Liver (tissue), 9 donors: Measurements from ENCODE around the gene RNASEH2A. TPM values are rescaled to one million over a fixed set of nuclear protein-coding genes. Genes with fewer than 3 reads are reported as not detected.

Experiments
- DNase-seq: peaks from one replicate; pipeline ENCODE4 v3.0.0-alpha.2; 2017; ENCODE audit warnings: low spot score
- H3K27ac ChIP-seq, 2 donors: one replicate each; pipeline ENCODE4 v1.7.0; 2013; ENCODE audit warnings: inconsistent platforms in 2 of 2, low read length in 2 of 2, control low read depth in 1 of 2, low read depth in 1 of 2, mild to moderate bottlenecking in 1 of 2
- H3K27me3 ChIP-seq, 4 donors: one replicate each; pipeline versions ENCODE4 v1.6.1 to v1.7.0; 2013; ENCODE audit warnings: low read length in 3 of 4, inconsistent platforms in 1 of 4, mild to moderate bottlenecking in 1 of 4, moderate library complexity in 1 of 4; ENCODE audit not compliant: control insufficient read depth in 4 of 4, insufficient read depth in 4 of 4
- H3K36me3 ChIP-seq, 4 donors: one replicate each; pipeline versions ENCODE4 v1.6.1 to v1.7.0; 2013; ENCODE audit warnings: low read length in 3 of 4, mild to moderate bottlenecking in 3 of 4, low read depth in 1 of 4, moderate library complexity in 1 of 4; ENCODE audit not compliant: control insufficient read depth in 4 of 4, insufficient read depth in 3 of 4
- H3K4me1 ChIP-seq, 4 donors: one replicate each; pipeline versions ENCODE4 v1.6.1 to v1.7.0; 2013; ENCODE audit warnings: low read length in 3 of 4, mild to moderate bottlenecking in 3 of 4, moderate library complexity in 1 of 4; ENCODE audit not compliant: control insufficient read depth in 4 of 4, insufficient read depth in 4 of 4
- H3K4me3 ChIP-seq, 3 donors: one replicate each; pipeline versions ENCODE4 v1.6.1 to v1.7.0; 2013; ENCODE audit warnings: low read length in 3 of 3, control low read depth in 1 of 3, low read depth in 1 of 3, mild to moderate bottlenecking in 1 of 3
- H3K9ac ChIP-seq, 2 donors: one replicate each; pipeline ENCODE4 v1.7.0; 2013; ENCODE audit warnings: low read length in 2 of 2, mild to moderate bottlenecking in 2 of 2, moderate library complexity in 2 of 2, control low read depth in 1 of 2, low read depth in 1 of 2
- H3K9me3 ChIP-seq, 4 donors: one replicate each; pipeline versions ENCODE4 v1.6.1 to v1.7.0; 2013; ENCODE audit warnings: low read length in 3 of 4; ENCODE audit not compliant: control insufficient read depth in 4 of 4
- ATF3 ChIP-seq: IDR thresholded peaks from 2 replicates; pipeline ENCODE4 v1.6.1; 2016; ENCODE audit warnings: antibody characterized with exemption
- EGR1 ChIP-seq, 2 donors: IDR thresholded peaks; 2 replicates each; pipeline ENCODE4 v1.6.1; 2016 to 2018; ENCODE audit warnings: antibody characterized with exemption in 2 of 2, low read depth in 2 of 2
- FOXA1 ChIP-seq: IDR thresholded peaks from 2 replicates; pipeline ENCODE4 v1.6.1; 2016; ENCODE audit warnings: antibody characterized with exemption
- FOXA2 ChIP-seq: IDR thresholded peaks from 2 replicates; pipeline ENCODE4 v1.6.1; 2016; ENCODE audit warnings: antibody characterized with exemption
- GABPA ChIP-seq, 2 donors: IDR thresholded peaks in 1 of 2; conservative IDR thresholded peaks in 1 of 2; 2 replicates each; pipeline ENCODE4 v1.6.1; 2016; ENCODE audit warnings: antibody characterized with exemption in 2 of 2, mild to moderate bottlenecking in 1 of 2, moderate library complexity in 1 of 2
- HNF4A ChIP-seq, 2 donors: conservative IDR thresholded peaks; 2 replicates each; pipeline ENCODE4 v1.6.1; 2016; ENCODE audit warnings: antibody characterized with exemption in 2 of 2, mild to moderate bottlenecking in 2 of 2
- HNF4G ChIP-seq: IDR thresholded peaks from 2 replicates; pipeline ENCODE4 v1.6.1; 2016; ENCODE audit warnings: antibody characterized with exemption
- JUND ChIP-seq, 2 donors: IDR thresholded peaks; 2 replicates each; pipeline ENCODE4 v1.6.1; 2016; ENCODE audit warnings: antibody characterized with exemption in 2 of 2
- MAX ChIP-seq: IDR thresholded peaks from 2 replicates; pipeline ENCODE4 v1.6.1; 2016; ENCODE audit warnings: antibody characterized with exemption
- NR2F2 ChIP-seq: IDR thresholded peaks from 2 replicates; pipeline ENCODE4 v1.6.1; 2016; ENCODE audit warnings: antibody characterized with exemption
- RAD21 ChIP-seq, 2 donors: IDR thresholded peaks; 2 replicates each; pipeline ENCODE4 v1.6.1; 2016; ENCODE audit warnings: antibody characterized with exemption in 2 of 2, mild to moderate bottlenecking in 2 of 2
- REST ChIP-seq: IDR thresholded peaks from 2 replicates; pipeline ENCODE4 v1.6.1; 2016; ENCODE audit warnings: antibody characterized with exemption, mild to moderate bottlenecking
- RXRA ChIP-seq, 2 donors: IDR thresholded peaks; 2 replicates each; pipeline ENCODE4 v1.6.1; 2017 to 2018; ENCODE audit warnings: antibody characterized with exemption in 2 of 2, mild to moderate bottlenecking in 1 of 2
- SP1 ChIP-seq: IDR thresholded peaks from 2 replicates; pipeline ENCODE4 v1.6.1; 2018; ENCODE audit warnings: antibody characterized with exemption, mild to moderate bottlenecking
- TAF1 ChIP-seq: conservative IDR thresholded peaks from 2 replicates; pipeline ENCODE4 v1.6.1; 2016; ENCODE audit warnings: antibody characterized with exemption, mild to moderate bottlenecking
- YY1 ChIP-seq: IDR thresholded peaks from 2 replicates; pipeline ENCODE4 v1.6.1; 2016; ENCODE audit warnings: antibody characterized with exemption, mild to moderate bottlenecking
- WGBS: extraction: QIAGEN DNeasy Blood & Tissue Kit; methylation state at CpG from one replicate; pipeline ENCODE4 v1.1.7; 2013; 5-methylcytosine and 5-hydroxymethylcytosine counted together
- polyA plus RNA-seq, 2 donors: library from polyadenylated mRNA; stranded (reverse) in 1 of 2; unstranded in 1 of 2; fragments of 200-250 nt in 1 of 2; fragments of >200 nt in 1 of 2; fragmentation: Nextera tagmentation in 1 of 2; extraction: Ambion mirVana in 1 of 2; gene quantifications; one replicate each; pipeline versions ENCODE4 v1.2.1 to v1.2.3, GENCODE V29; 2013 to 2015
- total RNA-seq, 2 donors: library from RNA; depleted of rRNA; stranded (reverse); fragments of >200 nt; gene quantifications; one replicate each; pipeline ENCODE4 v1.2.3, GENCODE V29; 2014
- TF ChIP-seq, protein P1 (sequence below): fragments of 150-350 bp; IDR thresholded peaks from 2 replicates; pipeline ENCODE4 v1.5.1; 2017; ENCODE audit warnings: improper control_type of control experiment, low read depth, low read length; ENCODE audit not compliant: missing input control
- TF ChIP-seq, protein P2 (sequence below): IDR thresholded peaks from 2 replicates; pipeline ENCODE4 v1.6.1; 2016; ENCODE audit warnings: antibody characterized with exemption
- donor health status: healthy.
- donor health status: healthy.
- donor health status: healthy.
- donor health status: healthy.
- donor health status: healthy.

Gene RNASEH2A
- total and polyA plus RNA-seq, 4 donors, result 1.8 to 17.5 (median 3.5) TPM

DNA sequence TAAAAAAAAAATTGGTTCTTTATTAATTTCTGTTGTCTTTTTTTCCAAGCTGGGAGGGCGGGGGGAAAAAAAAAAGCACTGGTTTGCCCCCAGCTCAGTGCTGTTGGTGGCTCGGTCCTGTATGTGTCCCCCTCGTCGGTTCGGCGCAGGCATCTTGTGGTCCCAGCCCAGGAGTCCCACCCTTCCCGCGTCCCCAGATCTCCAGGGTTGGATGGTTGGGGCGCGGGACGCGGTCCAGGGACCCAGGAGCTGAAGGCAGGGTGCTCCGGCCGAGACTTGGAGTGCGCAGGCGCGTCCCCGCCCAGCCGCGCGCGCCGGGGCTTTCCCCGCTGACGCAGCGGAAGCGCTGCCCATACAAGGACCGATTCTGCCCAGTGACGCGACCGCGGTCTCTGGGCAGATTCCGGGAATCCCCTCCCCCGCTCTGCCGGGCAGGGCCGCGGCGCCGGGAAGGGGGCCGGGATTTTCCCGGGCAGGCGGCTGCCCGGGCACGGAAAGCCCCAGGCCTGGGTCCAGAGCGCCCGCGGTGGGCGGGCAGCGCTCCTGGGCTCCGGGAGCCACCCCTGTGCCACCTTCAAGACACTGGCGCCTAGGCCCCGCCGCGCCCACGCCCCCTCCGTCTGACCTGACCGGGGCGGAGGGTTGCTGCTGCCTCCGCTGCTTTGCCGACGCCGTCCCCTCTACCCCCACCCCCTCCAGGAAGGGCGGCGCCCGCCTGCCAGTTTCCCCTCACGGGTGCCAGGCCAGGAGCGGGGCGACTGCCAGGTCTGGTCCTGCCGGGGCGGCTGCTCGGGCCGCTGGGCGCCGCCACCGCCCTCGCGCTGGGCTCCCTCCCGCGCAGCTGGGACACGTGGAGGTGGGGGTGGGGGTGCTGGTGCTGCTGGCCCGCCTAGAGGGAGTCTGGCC, 12.8 kb upstream of the RNASEH2A start:
- WGBS, result under 1% methylated on average over 81 of the region's 81 CpGs
- H3K27ac ChIP-seq, result peak overlapping the region; percentile 98 to 99
- H3K9me3 ChIP-seq, result no peaks in the 10 kb centered on the region
- H3K4me1 ChIP-seq, result peaks cover 2 to 33% (median 21%) of the 10 kb centered on the region in 4 donors
- no peaks in the 10 kb centered on the region for H3K27me3 ChIP-seq
- peak overlapping the region; percentile 98 to 100 for H3K9ac ChIP-seq
- TF ChIP-seq ATF3 (no peak), FOXA2 (peak; percentile 13), EGR1 (IDR thresholded peaks at IDR 0.05; ENCODE audit: low read depth in 2 of 2) (peak; percentile 70 to 75), TAF1 (peak; percentile 59), NR2F2 (no peak), JUND (IDR thresholded peaks at IDR 0.05) (peak; percentile 7 to 56), RAD21 (IDR thresholded peaks at IDR 0.05) (peak in 1 of 2 donors; percentile 18), REST (peak; percentile 88), HNF4A (conservative IDR thresholded peaks at IDR 0.05) (no peak), RXRA (IDR thresholded peaks at IDR 0.05) (no peak), MAX (no peak), YY1 (peak; percentile 69), SP1 (peak; percentile 46), HNF4G (no peak), FOXA1 (no peak), GABPA (IDR thresholded peaks at IDR 0.05 in 1 of 2, conservative IDR thresholded peaks at IDR 0.05 in 1 of 2) (peak in 1 of 2 donors; percentile 67)
- TF ChIP-seq, protein P1, sequence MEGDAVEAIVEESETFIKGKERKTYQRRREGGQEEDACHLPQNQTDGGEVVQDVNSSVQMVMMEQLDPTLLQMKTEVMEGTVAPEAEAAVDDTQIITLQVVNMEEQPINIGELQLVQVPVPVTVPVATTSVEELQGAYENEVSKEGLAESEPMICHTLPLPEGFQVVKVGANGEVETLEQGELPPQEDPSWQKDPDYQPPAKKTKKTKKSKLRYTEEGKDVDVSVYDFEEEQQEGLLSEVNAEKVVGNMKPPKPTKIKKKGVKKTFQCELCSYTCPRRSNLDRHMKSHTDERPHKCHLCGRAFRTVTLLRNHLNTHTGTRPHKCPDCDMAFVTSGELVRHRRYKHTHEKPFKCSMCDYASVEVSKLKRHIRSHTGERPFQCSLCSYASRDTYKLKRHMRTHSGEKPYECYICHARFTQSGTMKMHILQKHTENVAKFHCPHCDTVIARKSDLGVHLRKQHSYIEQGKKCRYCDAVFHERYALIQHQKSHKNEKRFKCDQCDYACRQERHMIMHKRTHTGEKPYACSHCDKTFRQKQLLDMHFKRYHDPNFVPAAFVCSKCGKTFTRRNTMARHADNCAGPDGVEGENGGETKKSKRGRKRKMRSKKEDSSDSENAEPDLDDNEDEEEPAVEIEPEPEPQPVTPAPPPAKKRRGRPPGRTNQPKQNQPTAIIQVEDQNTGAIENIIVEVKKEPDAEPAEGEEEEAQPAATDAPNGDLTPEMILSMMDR, result no peak
- TF ChIP-seq, protein P2, sequence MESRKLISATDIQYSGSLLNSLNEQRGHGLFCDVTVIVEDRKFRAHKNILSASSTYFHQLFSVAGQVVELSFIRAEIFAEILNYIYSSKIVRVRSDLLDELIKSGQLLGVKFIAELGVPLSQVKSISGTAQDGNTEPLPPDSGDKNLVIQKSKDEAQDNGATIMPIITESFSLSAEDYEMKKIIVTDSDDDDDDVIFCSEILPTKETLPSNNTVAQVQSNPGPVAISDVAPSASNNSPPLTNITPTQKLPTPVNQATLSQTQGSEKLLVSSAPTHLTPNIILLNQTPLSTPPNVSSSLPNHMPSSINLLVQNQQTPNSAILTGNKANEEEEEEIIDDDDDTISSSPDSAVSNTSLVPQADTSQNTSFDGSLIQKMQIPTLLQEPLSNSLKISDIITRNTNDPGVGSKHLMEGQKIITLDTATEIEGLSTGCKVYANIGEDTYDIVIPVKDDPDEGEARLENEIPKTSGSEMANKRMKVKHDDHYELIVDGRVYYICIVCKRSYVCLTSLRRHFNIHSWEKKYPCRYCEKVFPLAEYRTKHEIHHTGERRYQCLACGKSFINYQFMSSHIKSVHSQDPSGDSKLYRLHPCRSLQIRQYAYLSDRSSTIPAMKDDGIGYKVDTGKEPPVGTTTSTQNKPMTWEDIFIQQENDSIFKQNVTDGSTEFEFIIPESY, result no peak
- peak overlapping the region; percentile 83 to 99 (median 98) for H3K4me3 ChIP-seq
- peaks cover 0 to 3% (median under 1%) of the 10 kb centered on the region in 4 donors for H3K36me3 ChIP-seq
- peak; percentile 94 for DNase-seq
